Kidney (tissue), 14 donors: Measurements from ENCODE around the gene CD84. TPM values are rescaled to one million over a fixed set of nuclear protein-coding genes. Genes with fewer than 3 reads are reported as not detected.

Experiments
- DNase-seq, 5 donors: peaks; one replicate each; pipeline ENCODE4 v3.0.0-alpha.2; 2013 to 2020
- FAIRE-seq: peaks from 2 replicates; lab custom pipeline; 2012; peaks lifted over from hg19 to GRCh38; lab: Jason Lieb, UNC
- H3K27ac ChIP-seq, 2 donors: one replicate each; pipeline ENCODE4 v1.7.0; 2013; ENCODE audit warnings: low read depth in 2 of 2, low read length in 2 of 2, inconsistent platforms in 1 of 2
- H3K27me3 ChIP-seq: one replicate; pipeline ENCODE4 v1.7.1; 2013; ENCODE audit warnings: low read length, inconsistent platforms; ENCODE audit not compliant: control insufficient read depth, insufficient read depth
- H3K36me3 ChIP-seq, 3 donors: one replicate each; pipeline versions ENCODE4 v1.7.0 to v1.7.1; 2013; ENCODE audit warnings: low read length in 3 of 3, control low read depth in 1 of 3, inconsistent platforms in 1 of 3; ENCODE audit not compliant: insufficient read depth in 3 of 3, control insufficient read depth in 2 of 3
- H3K4me1 ChIP-seq, 3 donors: one replicate each; pipeline versions ENCODE4 v1.7.0 to v1.7.1; 2013; ENCODE audit warnings: low read length in 3 of 3, inconsistent platforms in 1 of 3, low read depth in 1 of 3; ENCODE audit not compliant: control insufficient read depth in 2 of 3, insufficient read depth in 2 of 3
- H3K4me3 ChIP-seq, 3 donors: one replicate each; pipeline versions ENCODE4 v1.7.0 to v1.8.1; 2013; ENCODE audit warnings: low read length in 3 of 3, control low read depth in 1 of 3, inconsistent platforms in 1 of 3
- H3K9ac ChIP-seq, 3 donors: one replicate each; pipeline versions ENCODE4 v1.7.0 to v1.7.1; 2013; ENCODE audit warnings: low read length in 3 of 3, control low read depth in 1 of 3, inconsistent platforms in 1 of 3
- H3K9me3 ChIP-seq, 3 donors: one replicate each; pipeline versions ENCODE4 v1.7.0 to v1.7.1; 2013; ENCODE audit warnings: low read length in 3 of 3, control low read depth in 1 of 3, inconsistent platforms in 1 of 3; ENCODE audit not compliant: control insufficient read depth in 2 of 3, insufficient read depth in 1 of 3
- CTCF ChIP-seq: IDR thresholded peaks from 3 replicates; pipeline ENCODE4 v1.5.1; 2012; ENCODE audit warnings: mild to moderate bottlenecking, moderate library complexity, borderline replicate concordance; ENCODE audit not compliant: insufficient read depth; ENCODE audit errors: extremely low read depth
- intact Hi-C: fragments of 100-400 bp; cut with DNase I; formaldehyde crosslinking; loops from one replicate; pipeline ENCODE4 v1.11.1; 2022
- polyA plus RNA-seq: library from polyadenylated mRNA; stranded (reverse); fragments of 350-450 nt; fragmentation: Illumina TruSeq; extraction: RNeasy Lipid Tissue Mini Kit (QIAGEN cat#74804); gene quantifications from one replicate; pipeline ENCODE4 v1.2.3, GENCODE V29; 2014; ENCODE audit warnings: low read depth, low replicate concordance; ENCODE audit not compliant: insufficient read depth
- total RNA-seq: library from RNA; stranded (reverse); fragmentation: NEBNext Ultra II Directional; extraction: Animal tissue kit (Norgen Biotek cat#: 25700); gene quantifications from one replicate; pipeline ENCODE4 v1.2.1, GENCODE V29; 2021
- donor health status: control.
- donor health status: control.
- donor health status: control.
- donor health status: control.
- donor health status: control.
- donor health status: DM: yes; HTN: yes; CAD: no.
- donor health status: Normal renal cell carcinoma (clear cell type).

The CD84 gene
- total and polyA plus RNA-seq, 2 donors from 2014 or later = 0.30 to 17.5 TPM

- Histone ChIP-seq H3K9ac (no peak overlapping the region), H3K36me3 (no peaks in the 10 kb centered on the region), H3K27ac (no peak overlapping the region), H3K4me1 (no peaks in the 10 kb centered on the region), H3K4me3 (no peak overlapping the region), H3K9me3 (no peaks in the 10 kb centered on the region), H3K27me3 (no peaks in the 10 kb centered on the region)
- intact Hi-C loops = no loop called here
- DNase-seq = no peak
- FAIRE-seq = no peak
- no peak for TF ChIP-seq CTCF
Measured at GRCh38 chr1:160608941-160609340, 29.6 kb upstream of the CD84 start.

- no peak for FAIRE-seq
- DNase-seq = no peak
- Histone ChIP-seq H3K4me1 (no peaks in the 10 kb centered on the region), H3K9me3 (no peaks in the 10 kb centered on the region), H3K27ac (no peak overlapping the region), H3K36me3 (no peaks in the 10 kb centered on the region), H3K9ac (no peak overlapping the region), H3K4me3 (no peak overlapping the region), H3K27me3 (no peaks in the 10 kb centered on the region)
- no peak for TF ChIP-seq CTCF
- intact Hi-C loops = no loop called here
Measured at GRCh38 chr1:160608514-160608913, 29.2 kb upstream of the CD84 start.

DNA sequence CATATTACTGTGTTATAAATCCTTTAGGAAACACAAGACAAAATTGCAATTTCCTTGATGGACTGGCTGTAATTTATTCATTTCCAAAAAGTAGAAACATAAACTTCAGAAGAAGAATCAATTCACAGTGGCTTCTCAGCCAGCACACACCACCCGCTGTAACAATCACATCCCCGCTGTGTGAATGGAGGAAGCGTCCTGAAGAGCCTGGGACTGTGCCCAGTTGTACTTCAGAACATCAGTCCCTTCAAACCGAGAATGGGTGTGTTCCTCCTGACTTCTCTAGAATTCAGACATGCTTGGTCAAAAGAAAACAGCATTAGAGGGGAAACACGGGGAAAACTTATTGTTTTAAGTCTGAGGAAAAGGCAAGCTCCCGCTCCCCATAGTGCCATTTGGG lies 28.8 kb upstream of the CD84 start:
- no peaks in the 10 kb centered on the region for H3K27me3 ChIP-seq
- no peak overlapping the region for H3K4me3 ChIP-seq
- intact Hi-C loops = no loop called here
- H3K9ac ChIP-seq = no peak overlapping the region
- FAIRE-seq (no peak), DNase-seq (no peak)
- H3K27ac ChIP-seq = no peak overlapping the region
- H3K9me3 ChIP-seq = no peaks in the 10 kb centered on the region
- TF ChIP-seq CTCF = no peak
- no peaks in the 10 kb centered on the region for H3K4me1 ChIP-seq
- no peaks in the 10 kb centered on the region for H3K36me3 ChIP-seq

- H3K27me3 ChIP-seq = no peaks in the 10 kb centered on the region
- FAIRE-seq (no peak), DNase-seq (no peak)
- H3K9me3 ChIP-seq = no peaks in the 10 kb centered on the region
- H3K27ac ChIP-seq = no peak overlapping the region
- TF ChIP-seq CTCF = no peak
- no peaks in the 10 kb centered on the region for H3K4me1 ChIP-seq
- intact Hi-C loops = no loop called here
- H3K9ac ChIP-seq = no peak overlapping the region
- H3K36me3 ChIP-seq = no peaks in the 10 kb centered on the region
- H3K4me3 ChIP-seq = no peak overlapping the region
Measured at GRCh38 chr1:160607672-160608032, 28.4 kb upstream of the CD84 start.
